ENCODE results near the gene ARX.

DNA sequence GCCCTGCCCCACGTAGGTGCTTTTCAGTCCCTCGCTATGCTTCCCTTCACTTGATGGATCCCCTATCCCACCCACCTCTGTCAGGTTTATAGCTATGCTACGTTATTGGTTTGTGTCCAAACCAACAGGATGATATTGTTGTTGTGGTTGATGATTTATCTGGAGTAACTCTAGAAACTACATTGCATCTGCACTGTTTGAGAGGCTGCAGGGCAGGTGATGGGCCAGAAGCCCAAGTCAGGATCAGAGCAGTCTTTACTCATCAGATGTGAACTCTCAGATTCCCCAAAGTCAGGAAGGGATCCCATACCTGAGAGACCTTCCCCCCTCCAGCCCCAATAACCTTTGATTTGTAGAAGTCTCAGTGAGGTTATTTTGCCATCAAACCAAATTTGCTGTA is 34.7 kb downstream of the ARX start:
- TF ChIP-seq POLR2A (IDR thresholded peaks at IDR 0.05): no peak
- TF ChIP-seq, protein P1, sequence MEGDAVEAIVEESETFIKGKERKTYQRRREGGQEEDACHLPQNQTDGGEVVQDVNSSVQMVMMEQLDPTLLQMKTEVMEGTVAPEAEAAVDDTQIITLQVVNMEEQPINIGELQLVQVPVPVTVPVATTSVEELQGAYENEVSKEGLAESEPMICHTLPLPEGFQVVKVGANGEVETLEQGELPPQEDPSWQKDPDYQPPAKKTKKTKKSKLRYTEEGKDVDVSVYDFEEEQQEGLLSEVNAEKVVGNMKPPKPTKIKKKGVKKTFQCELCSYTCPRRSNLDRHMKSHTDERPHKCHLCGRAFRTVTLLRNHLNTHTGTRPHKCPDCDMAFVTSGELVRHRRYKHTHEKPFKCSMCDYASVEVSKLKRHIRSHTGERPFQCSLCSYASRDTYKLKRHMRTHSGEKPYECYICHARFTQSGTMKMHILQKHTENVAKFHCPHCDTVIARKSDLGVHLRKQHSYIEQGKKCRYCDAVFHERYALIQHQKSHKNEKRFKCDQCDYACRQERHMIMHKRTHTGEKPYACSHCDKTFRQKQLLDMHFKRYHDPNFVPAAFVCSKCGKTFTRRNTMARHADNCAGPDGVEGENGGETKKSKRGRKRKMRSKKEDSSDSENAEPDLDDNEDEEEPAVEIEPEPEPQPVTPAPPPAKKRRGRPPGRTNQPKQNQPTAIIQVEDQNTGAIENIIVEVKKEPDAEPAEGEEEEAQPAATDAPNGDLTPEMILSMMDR (IDR thresholded peaks at IDR 0.05): no peak
